Measurements from ENCODE around the gene ECE2. TPM values are rescaled to one million over a fixed set of nuclear protein-coding genes. Genes with fewer than 3 reads are reported as not detected.

ECE2 gene
- total and polyA plus RNA-seq, 4 donors: not detected

DNA sequence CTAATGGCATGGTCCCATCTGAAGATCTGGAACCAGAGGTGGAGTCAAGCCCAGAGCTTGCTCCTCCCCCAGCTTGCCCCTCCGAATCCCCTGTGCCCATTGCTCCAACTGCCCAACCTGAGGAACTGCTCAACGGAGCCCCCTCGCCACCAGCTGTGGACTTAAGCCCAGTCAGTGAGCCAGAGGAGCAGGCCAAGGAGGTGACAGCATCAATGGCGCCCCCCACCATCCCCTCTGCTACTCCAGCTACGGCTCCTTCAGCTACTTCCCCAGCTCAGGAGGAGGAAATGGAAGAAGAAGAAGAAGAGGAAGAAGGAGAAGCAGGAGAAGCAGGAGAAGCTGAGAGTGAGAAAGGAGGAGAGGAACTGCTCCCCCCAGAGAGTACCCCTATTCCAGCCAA, 45.8 kb downstream of the ECE2 start:
- Histone ChIP-seq H3K9me3 (ENCODE audit: control insufficient read depth, low read length) (no peaks in the 10 kb centered on the region), H3K27ac (ENCODE audit: low read depth in 1 of 2, low read length in 2 of 2) (no peak overlapping the region), H3K36me3 (ENCODE audit: control insufficient read depth in 1 of 2, insufficient read depth in 2 of 2, low read length in 1 of 2) (peaks cover 5 to 31% of the 10 kb centered on the region in 2 donors), H3K4me3 (ENCODE audit: low read length in 2 of 2) (no peak overlapping the region), H3K4me1 (ENCODE audit: control insufficient read depth in 1 of 2, insufficient read depth in 2 of 2, low read length in 2 of 2) (peaks cover 0 to 3% of the 10 kb centered on the region in 2 donors), H3K27me3 (ENCODE audit: control insufficient read depth in 1 of 2, insufficient read depth in 2 of 2, low read length in 1 of 2) (no peaks in the 10 kb centered on the region)
- WGBS, 2 donors: 59 to 65% methylated on average over 4 to 5 of the region's 5 CpGs
- ATAC-seq (ENCODE audit: low FRiP score) (no peak), DNase-seq (no peak)
- intact Hi-C loops (cut with DNase I): loop anchor here (2.0 kb wide), 1 partner anchor 13 kb away; no protein-coding TSS in a partner anchor

DNA sequence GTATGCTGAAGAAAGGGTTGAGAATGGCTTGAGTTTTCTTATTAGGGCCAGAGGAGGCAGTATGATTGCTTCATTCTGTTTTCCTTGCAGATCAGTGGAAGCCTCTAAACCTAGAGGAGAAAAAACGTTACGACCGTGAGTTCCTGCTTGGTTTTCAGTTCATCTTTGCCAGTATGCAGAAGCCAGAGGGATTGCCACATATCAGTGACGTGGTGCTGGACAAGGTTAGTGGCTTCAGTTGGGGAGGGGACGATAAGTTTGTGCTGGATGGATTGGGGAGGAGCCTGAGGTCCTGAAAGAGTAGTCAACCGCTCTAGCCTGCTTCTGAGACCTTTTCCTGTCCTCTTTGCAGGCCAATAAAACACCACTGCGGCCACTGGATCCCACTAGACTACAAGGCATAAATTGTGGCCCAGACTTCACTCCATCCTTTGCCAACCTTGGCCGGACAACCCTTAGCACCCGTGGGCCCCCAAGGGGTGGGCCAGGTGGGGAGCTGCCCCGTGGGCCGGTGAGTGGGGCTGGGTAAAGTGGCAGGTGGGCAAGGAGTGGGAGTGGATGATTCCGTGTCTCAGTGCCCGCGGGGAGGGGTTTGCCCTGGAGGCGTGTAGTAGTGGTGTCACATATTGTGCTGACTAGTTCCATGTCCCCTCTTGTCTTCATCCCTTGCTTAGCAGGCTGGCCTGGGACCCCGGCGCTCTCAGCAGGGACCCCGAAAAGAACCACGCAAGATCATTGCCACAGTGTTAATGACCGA, 47.1 kb downstream of the ECE2 start:
- no peak overlapping the region for H3K4me3 ChIP-seq (ENCODE audit: low read length in 2 of 2)
- intact Hi-C loops (cut with DNase I): no loop called here
- peak; percentile 63 for ATAC-seq (ENCODE audit: low FRiP score)
- H3K36me3 ChIP-seq (ENCODE audit: control insufficient read depth in 1 of 2, insufficient read depth in 2 of 2, low read length in 1 of 2): peaks cover 5 to 39% of the 10 kb centered on the region in 2 donors
- H3K27me3 ChIP-seq (ENCODE audit: control insufficient read depth in 1 of 2, insufficient read depth in 2 of 2, low read length in 1 of 2): no peaks in the 10 kb centered on the region
- H3K4me1 ChIP-seq (ENCODE audit: control insufficient read depth in 1 of 2, insufficient read depth in 2 of 2, low read length in 2 of 2): no peaks in the 10 kb centered on the region
- DNase-seq: peak in 1 of 2 donors; percentile 66
- no peak overlapping the region for H3K27ac ChIP-seq (ENCODE audit: low read depth in 1 of 2, low read length in 2 of 2)
- H3K9me3 ChIP-seq (ENCODE audit: control insufficient read depth, low read length): no peaks in the 10 kb centered on the region
- WGBS, 2 donors: 83 to 86% methylated on average over 20 of the region's 20 CpGs

DNA sequence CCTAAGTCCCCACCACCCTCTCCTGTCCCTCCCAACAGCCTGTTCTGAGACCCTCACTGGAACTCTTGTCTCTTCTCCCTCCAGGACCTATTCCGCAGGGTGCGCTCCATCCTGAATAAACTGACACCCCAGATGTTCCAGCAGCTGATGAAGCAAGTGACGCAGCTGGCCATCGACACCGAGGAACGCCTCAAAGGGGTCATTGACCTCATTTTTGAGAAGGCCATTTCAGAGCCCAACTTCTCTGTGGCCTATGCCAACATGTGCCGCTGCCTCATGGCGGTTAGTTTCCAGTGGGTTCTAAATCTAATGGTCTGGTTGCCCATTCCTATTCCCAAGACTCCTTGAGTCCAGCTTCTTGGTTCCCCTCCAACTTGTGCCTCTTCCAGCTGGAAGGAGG, 47.9 kb downstream of the ECE2 start:
- DNase-seq: no peak
- intact Hi-C loops (cut with DNase I): no loop called here
- no peaks in the 10 kb centered on the region for H3K4me1 ChIP-seq (ENCODE audit: control insufficient read depth in 1 of 2, insufficient read depth in 2 of 2, low read length in 2 of 2)
- H3K36me3 ChIP-seq (ENCODE audit: control insufficient read depth in 1 of 2, insufficient read depth in 2 of 2, low read length in 1 of 2): peaks cover 5 to 43% of the 10 kb centered on the region in 2 donors
- H3K4me3 ChIP-seq (ENCODE audit: low read length in 2 of 2): no peak overlapping the region
- no peak overlapping the region for H3K27ac ChIP-seq (ENCODE audit: low read depth in 1 of 2, low read length in 2 of 2)
- peak; percentile 2 for ATAC-seq (ENCODE audit: low FRiP score)
- no peaks in the 10 kb centered on the region for H3K9me3 ChIP-seq (ENCODE audit: control insufficient read depth, low read length)
- 76 to 77% methylated on average over 8 of the region's 8 CpGs for WGBS, 2 donors
- no peaks in the 10 kb centered on the region for H3K27me3 ChIP-seq (ENCODE audit: control insufficient read depth in 1 of 2, insufficient read depth in 2 of 2, low read length in 1 of 2)

DNA sequence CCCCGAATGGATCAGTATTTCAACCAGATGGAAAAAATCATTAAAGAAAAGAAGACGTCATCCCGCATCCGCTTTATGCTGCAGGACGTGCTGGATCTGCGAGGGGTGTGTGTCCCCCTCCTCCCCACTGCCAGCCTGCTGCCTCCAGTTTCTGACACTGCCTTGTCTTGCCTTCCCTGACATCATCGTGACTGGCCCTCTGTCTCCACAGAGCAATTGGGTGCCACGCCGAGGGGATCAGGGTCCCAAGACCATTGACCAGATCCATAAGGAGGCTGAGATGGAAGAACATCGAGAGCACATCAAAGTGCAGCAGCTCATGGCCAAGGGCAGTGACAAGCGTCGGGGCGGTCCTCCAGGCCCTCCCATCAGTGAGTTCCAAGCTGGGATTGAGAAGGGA, 49.4 kb downstream of the ECE2 start:
- intact Hi-C loops (cut with DNase I): no loop called here
- 86 to 87% methylated on average over 13 of the region's 13 CpGs for WGBS, 2 donors
- Histone ChIP-seq H3K27ac (ENCODE audit: low read depth in 1 of 2, low read length in 2 of 2) (no peak overlapping the region), H3K4me3 (ENCODE audit: low read length in 2 of 2) (no peak overlapping the region), H3K36me3 (ENCODE audit: control insufficient read depth in 1 of 2, insufficient read depth in 2 of 2, low read length in 1 of 2) (peaks cover 5 to 46% of the 10 kb centered on the region in 2 donors), H3K27me3 (ENCODE audit: control insufficient read depth in 1 of 2, insufficient read depth in 2 of 2, low read length in 1 of 2) (no peaks in the 10 kb centered on the region), H3K9me3 (ENCODE audit: control insufficient read depth, low read length) (no peaks in the 10 kb centered on the region), H3K4me1 (ENCODE audit: control insufficient read depth in 1 of 2, insufficient read depth in 2 of 2, low read length in 2 of 2) (no peaks in the 10 kb centered on the region)
- DNase-seq (no peak), ATAC-seq (ENCODE audit: low FRiP score) (no peak)

DNA sequence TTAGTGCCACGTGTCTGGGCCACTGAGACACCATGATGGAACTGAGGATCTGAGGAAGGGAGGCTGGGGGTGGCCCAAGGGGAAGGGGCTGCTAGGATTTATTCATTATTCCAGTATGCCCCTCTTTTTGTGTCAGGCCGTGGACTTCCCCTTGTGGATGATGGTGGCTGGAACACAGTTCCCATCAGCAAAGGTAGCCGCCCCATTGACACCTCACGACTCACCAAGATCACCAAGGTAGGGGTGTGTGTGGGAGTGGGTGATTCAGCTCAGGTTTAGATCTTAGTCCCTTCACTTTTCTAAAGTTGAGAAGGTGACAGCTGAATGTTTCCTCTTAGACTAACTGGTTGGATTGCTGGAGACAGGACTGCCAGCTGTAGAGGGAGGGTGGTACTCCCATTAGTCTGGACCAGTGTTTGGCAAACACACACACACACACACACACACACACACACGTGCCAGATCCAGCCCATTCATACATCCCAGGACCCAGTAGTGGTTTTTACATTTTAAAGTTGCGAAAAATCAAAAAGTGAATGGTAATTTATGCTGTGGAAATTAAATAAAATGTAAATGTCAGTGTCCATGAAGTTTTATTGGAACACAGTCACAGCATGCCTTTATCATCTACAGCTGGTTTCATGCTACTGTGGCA, 50.0 kb downstream of the ECE2 start:
- ATAC-seq (ENCODE audit: low FRiP score) (no peak), DNase-seq (no peak)
- no peaks in the 10 kb centered on the region for H3K4me1 ChIP-seq (ENCODE audit: control insufficient read depth in 1 of 2, insufficient read depth in 2 of 2, low read length in 2 of 2)
- H3K9me3 ChIP-seq (ENCODE audit: control insufficient read depth, low read length): no peaks in the 10 kb centered on the region
- H3K27ac ChIP-seq (ENCODE audit: low read depth in 1 of 2, low read length in 2 of 2): no peak overlapping the region
- intact Hi-C loops (cut with DNase I): no loop called here
- H3K27me3 ChIP-seq (ENCODE audit: control insufficient read depth in 1 of 2, insufficient read depth in 2 of 2, low read length in 1 of 2): no peaks in the 10 kb centered on the region
- WGBS, 2 donors: 71 to 78% methylated on average over 6 of the region's 6 CpGs
- H3K36me3 ChIP-seq (ENCODE audit: control insufficient read depth in 1 of 2, insufficient read depth in 2 of 2, low read length in 1 of 2): peaks cover 5 to 46% of the 10 kb centered on the region in 2 donors
- no peak overlapping the region for H3K4me3 ChIP-seq (ENCODE audit: low read length in 2 of 2)

DNA sequence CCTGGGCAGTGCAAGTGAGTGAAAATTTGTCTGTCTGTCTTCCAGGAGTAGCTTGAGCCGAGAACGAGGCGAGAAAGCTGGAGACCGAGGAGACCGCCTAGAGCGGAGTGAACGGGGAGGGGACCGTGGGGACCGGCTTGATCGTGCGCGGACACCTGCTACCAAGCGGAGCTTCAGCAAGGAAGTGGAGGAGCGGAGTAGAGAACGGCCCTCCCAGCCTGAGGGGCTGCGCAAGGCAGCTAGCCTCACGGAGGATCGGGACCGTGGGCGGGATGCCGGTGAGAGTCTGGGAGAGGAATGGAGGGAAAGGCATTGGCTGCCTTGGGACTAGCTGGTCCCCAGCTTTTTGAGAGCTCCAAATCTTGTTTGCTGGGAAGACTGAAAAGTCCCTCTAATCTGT, 51.3 kb downstream of the ECE2 start:
- Histone ChIP-seq H3K4me3 (ENCODE audit: low read length in 2 of 2) (no peak overlapping the region), H3K9me3 (ENCODE audit: control insufficient read depth, low read length) (no peaks in the 10 kb centered on the region), H3K27me3 (ENCODE audit: control insufficient read depth in 1 of 2, insufficient read depth in 2 of 2, low read length in 1 of 2) (no peaks in the 10 kb centered on the region), H3K4me1 (ENCODE audit: control insufficient read depth in 1 of 2, insufficient read depth in 2 of 2, low read length in 2 of 2) (no peaks in the 10 kb centered on the region), H3K27ac (ENCODE audit: low read depth in 1 of 2, low read length in 2 of 2) (no peak overlapping the region), H3K36me3 (ENCODE audit: control insufficient read depth in 1 of 2, insufficient read depth in 2 of 2, low read length in 1 of 2) (peaks cover 10 to 42% of the 10 kb centered on the region in 2 donors)
- no peak for DNase-seq
- intact Hi-C loops (cut with DNase I): no loop called here
- ATAC-seq (ENCODE audit: low FRiP score): no peak
- WGBS, 2 donors: 91 to 93% methylated on average over 21 of the region's 21 CpGs

DNA sequence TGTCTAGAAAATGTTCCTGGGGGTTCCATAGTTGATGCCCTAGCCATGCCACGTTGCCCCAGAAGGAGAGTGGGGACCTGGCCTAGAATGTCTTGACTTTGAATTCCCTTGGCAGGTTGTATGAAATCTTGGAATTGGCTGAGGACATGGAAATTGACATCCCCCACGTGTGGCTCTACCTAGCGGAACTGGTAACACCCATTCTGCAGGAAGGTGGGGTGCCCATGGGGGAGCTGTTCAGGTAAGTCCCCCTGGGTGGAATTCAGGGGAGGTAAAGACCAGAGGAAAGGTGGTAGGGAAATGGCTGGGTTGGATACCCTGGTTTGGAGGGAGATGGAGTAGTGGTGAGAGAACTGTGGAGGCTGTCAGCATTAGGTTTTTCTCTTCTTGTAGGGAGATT, 52.7 kb downstream of the ECE2 start:
- no peak for ATAC-seq (ENCODE audit: low FRiP score)
- Histone ChIP-seq H3K27me3 (ENCODE audit: control insufficient read depth in 1 of 2, insufficient read depth in 2 of 2, low read length in 1 of 2) (no peaks in the 10 kb centered on the region), H3K9me3 (ENCODE audit: control insufficient read depth, low read length) (no peaks in the 10 kb centered on the region), H3K36me3 (ENCODE audit: control insufficient read depth in 1 of 2, insufficient read depth in 2 of 2, low read length in 1 of 2) (peaks cover 14 to 32% of the 10 kb centered on the region in 2 donors), H3K27ac (ENCODE audit: low read depth in 1 of 2, low read length in 2 of 2) (no peak overlapping the region), H3K4me1 (ENCODE audit: control insufficient read depth in 1 of 2, insufficient read depth in 2 of 2, low read length in 2 of 2) (no peaks in the 10 kb centered on the region), H3K4me3 (ENCODE audit: low read length in 2 of 2) (no peak overlapping the region)
- DNase-seq: no peak
- intact Hi-C loops (cut with DNase I): no loop called here
- WGBS, 2 donors: 56 to 66% methylated on average over 3 of the region's 3 CpGs

DNA sequence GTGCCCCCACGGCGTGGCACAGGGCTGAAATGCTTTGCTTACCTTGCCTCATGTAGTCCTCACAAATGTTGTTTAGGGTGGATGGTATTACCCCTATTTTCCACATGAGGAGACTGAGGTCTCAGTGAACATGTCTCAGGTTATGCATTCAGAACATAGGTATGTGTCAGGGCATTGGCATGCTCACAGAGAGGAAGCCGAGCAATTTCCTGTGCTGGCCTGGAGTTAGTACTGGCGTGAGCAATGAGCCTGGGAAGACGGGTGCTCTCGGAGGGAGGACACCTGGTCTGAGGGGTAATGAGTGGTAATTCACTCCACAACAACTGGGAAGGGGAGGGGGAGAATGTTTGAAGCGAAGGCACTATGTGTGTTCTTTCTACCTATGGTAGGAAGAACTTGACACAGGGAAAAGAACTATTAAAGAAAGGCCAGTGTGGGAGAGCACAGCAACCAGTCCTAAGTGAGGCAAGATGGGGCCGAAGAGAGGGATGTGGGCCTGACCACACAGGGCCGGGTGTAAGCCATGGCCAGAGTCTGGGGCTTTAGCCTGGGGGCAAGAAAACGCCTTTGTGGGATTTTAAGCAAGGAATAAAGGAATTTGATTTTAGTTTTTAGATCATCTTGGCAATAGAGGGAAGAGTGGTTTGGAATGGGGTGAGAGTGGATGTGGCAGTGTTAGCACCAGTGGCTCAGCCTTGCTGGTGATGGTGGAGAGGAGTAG, 56.7 kb downstream of the ECE2 start:
- Histone ChIP-seq H3K9me3 (ENCODE audit: control insufficient read depth, low read length) (no peaks in the 10 kb centered on the region), H3K27ac (ENCODE audit: low read depth in 1 of 2, low read length in 2 of 2) (no peak overlapping the region), H3K4me3 (ENCODE audit: low read length in 2 of 2) (no peak overlapping the region), H3K36me3 (ENCODE audit: control insufficient read depth in 1 of 2, insufficient read depth in 2 of 2, low read length in 1 of 2) (peaks cover 8 to 10% of the 10 kb centered on the region in 2 donors), H3K4me1 (ENCODE audit: control insufficient read depth in 1 of 2, insufficient read depth in 2 of 2, low read length in 2 of 2) (no peaks in the 10 kb centered on the region), H3K27me3 (ENCODE audit: control insufficient read depth in 1 of 2, insufficient read depth in 2 of 2, low read length in 1 of 2) (no peaks in the 10 kb centered on the region)
- 54 to 60% methylated on average over 10 of the region's 10 CpGs for WGBS, 2 donors
- ATAC-seq (ENCODE audit: low FRiP score) (no peak), DNase-seq (peak in 1 of 2 donors; percentile 65)
- intact Hi-C loops (cut with DNase I): no loop called here

Data from aorta (tissue), 5 donors.